ENCODE data around the gene TAGAP. TPM values are rescaled to one million over a fixed set of nuclear protein-coding genes. Genes with fewer than 3 reads are reported as not detected.

Gene TAGAP
- total RNA-seq, 4 donors from 2014 or later, result 2.7 to 9.8 (median 4.6) TPM

- WGBS, 2 donors, result 86 to 93% methylated on average over 4 of the region's 4 CpGs
These were observed 20.9 kb downstream of the TAGAP start for GRCh38 chr6:159023893-159024292.

GRCh38 chr6:159020011-159020410, 24.8 kb downstream of the TAGAP start:
- H3K27ac ChIP-seq, result no peak overlapping the region
- peaks cover 0 to 24% (median 0%) of the 10 kb centered on the region in 4 donors for H3K9me3 ChIP-seq
- TF ChIP-seq EP300 (IDR thresholded peaks at IDR 0.05), result no peak
- no peak for TF ChIP-seq CTCF (IDR thresholded peaks at IDR 0.05)
- TF ChIP-seq POLR2A (IDR thresholded peaks at IDR 0.05), result no peak
- H3K4me1 ChIP-seq, result no peaks in the 10 kb centered on the region
- peaks cover 0 to 12% (median 0%) of the 10 kb centered on the region in 3 donors for H3K36me3 ChIP-seq
- H3K27me3 ChIP-seq, result no peaks in the 10 kb centered on the region
- 94 to 96% methylated on average over 2 of the region's 2 CpGs for WGBS, 2 donors
- no peak for DNase-seq (ENCODE audit: low spot score in 2 of 2)
- no peak overlapping the region for H3K4me3 ChIP-seq

More at GRCh38 chr6:159023893-159024292, 20.9 kb downstream of the TAGAP start:
- Histone ChIP-seq H3K36me3 (peaks cover 0 to 23% (median 0%) of the 10 kb centered on the region in 3 donors), H3K27me3 (no peaks in the 10 kb centered on the region), H3K4me3 (no peak overlapping the region), H3K9me3 (peaks cover 0 to 29% (median 0%) of the 10 kb centered on the region in 4 donors), H3K27ac (no peak overlapping the region), H3K4me1 (no peaks in the 10 kb centered on the region)
- DNase-seq (ENCODE audit: low spot score in 2 of 2), result no peak
- TF ChIP-seq POLR2A (IDR thresholded peaks at IDR 0.05) (no peak), EP300 (IDR thresholded peaks at IDR 0.05) (no peak), CTCF (IDR thresholded peaks at IDR 0.05) (no peak)

- H3K27ac ChIP-seq, result no peak overlapping the region
- H3K9me3 ChIP-seq, result peaks cover 0 to 10% (median 0%) of the 10 kb centered on the region in 4 donors
- TF ChIP-seq EP300 (IDR thresholded peaks at IDR 0.05) (no peak), POLR2A (IDR thresholded peaks at IDR 0.05) (no peak), CTCF (IDR thresholded peaks at IDR 0.05) (no peak)
- WGBS, 2 donors, result 55 to 62% methylated on average over 3 of the region's 3 CpGs
- no peak overlapping the region for H3K4me3 ChIP-seq
- no peaks in the 10 kb centered on the region for H3K27me3 ChIP-seq
- H3K4me1 ChIP-seq, result no peaks in the 10 kb centered on the region
- DNase-seq (ENCODE audit: low spot score in 2 of 2), result no peak
- H3K36me3 ChIP-seq, result no peaks in the 10 kb centered on the region
These were observed 26.8 kb downstream of the TAGAP start for GRCh38 chr6:159017757-159018559.

GRCh38 chr6:159014406-159014805, 30.4 kb downstream of the TAGAP start:
- no peak overlapping the region for H3K4me3 ChIP-seq
- no peak for DNase-seq (ENCODE audit: low spot score in 2 of 2)
- H3K27me3 ChIP-seq, result no peaks in the 10 kb centered on the region
- no peaks in the 10 kb centered on the region for H3K4me1 ChIP-seq
- no peak overlapping the region for H3K27ac ChIP-seq
- no peak for TF ChIP-seq POLR2A (IDR thresholded peaks at IDR 0.05)
- H3K36me3 ChIP-seq, result peaks cover 0 to 6% (median 0%) of the 10 kb centered on the region in 3 donors
- H3K9me3 ChIP-seq, result peaks cover 0 to 10% (median 0%) of the 10 kb centered on the region in 4 donors

- Histone ChIP-seq H3K27me3 (no peaks in the 10 kb centered on the region), H3K9me3 (peaks cover 0 to 10% (median 0%) of the 10 kb centered on the region in 4 donors), H3K27ac (no peak overlapping the region), H3K36me3 (peaks cover 0 to 6% (median 0%) of the 10 kb centered on the region in 3 donors), H3K4me3 (no peak overlapping the region), H3K4me1 (no peaks in the 10 kb centered on the region)
- WGBS, 2 donors, result 86 to 88% methylated on average over 5 of the region's 5 CpGs
- no peak for DNase-seq (ENCODE audit: low spot score in 2 of 2)
- TF ChIP-seq EP300 (IDR thresholded peaks at IDR 0.05) (no peak), POLR2A (IDR thresholded peaks at IDR 0.05) (no peak), CTCF (IDR thresholded peaks at IDR 0.05) (no peak)
These were observed 31.6 kb downstream of the TAGAP start for GRCh38 chr6:159013229-159013628.
